Measurements from ENCODE around the gene PSMB7.

The PSMB7 gene

GRCh38 chr9:124329206-124329792 lies 85.9 kb downstream of the PSMB7 start:
- ChIA-PET POLR2A (no interaction called here), CTCF (interaction anchor here (0.9 to 1.1 kb wide), 2 partner anchors 10 to 203 kb away, joined by 3 to 4 read pairs; no protein-coding TSS in a partner anchor)
- DNase-seq (ENCODE audit: extremely low spot score), result no peak
- no peak for TF ChIP-seq CTCF (IDR thresholded peaks at IDR 0.05; ENCODE audit: control extremely low read depth, extremely low read depth, low read depth, missing control alignments)

DNA sequence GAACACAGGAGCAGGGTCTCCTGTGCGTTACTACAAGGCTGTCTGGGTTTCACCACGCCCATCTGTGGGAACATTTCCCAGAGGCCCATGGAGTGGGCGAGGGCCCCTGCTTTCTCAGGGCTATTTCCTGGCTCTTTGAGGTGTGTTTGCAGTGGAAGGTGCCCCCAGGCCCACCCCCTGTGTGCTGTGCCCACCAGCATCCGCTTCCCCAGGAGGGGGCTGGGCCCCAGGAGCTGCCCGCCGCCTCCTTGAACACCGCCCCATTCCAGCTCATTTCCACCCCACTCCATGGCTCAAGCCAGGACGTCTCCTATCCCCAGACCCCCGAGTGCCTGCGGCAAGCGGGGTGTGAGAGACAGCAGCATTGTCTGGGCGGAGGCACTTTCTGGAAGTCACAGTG lies 87.0 kb downstream of the PSMB7 start:
- CTCF ChIA-PET, result interaction anchor here (1.1 kb wide), 1 partner anchor 9 kb away, joined by 3 read pairs; no protein-coding TSS in a partner anchor
- no peak for DNase-seq (ENCODE audit: extremely low spot score)
- TF ChIP-seq CTCF (IDR thresholded peaks at IDR 0.05; ENCODE audit: control extremely low read depth, extremely low read depth, low read depth, missing control alignments), result no peak
- POLR2A ChIA-PET, result no interaction called here

GRCh38 chr9:124327491-124327890 lies 87.8 kb downstream of the PSMB7 start:
- DNase-seq (ENCODE audit: extremely low spot score), result no peak
- POLR2A ChIA-PET, result no interaction called here
- TF ChIP-seq CTCF (IDR thresholded peaks at IDR 0.05; ENCODE audit: control extremely low read depth, extremely low read depth, low read depth, missing control alignments), result no peak
- CTCF ChIA-PET, result interaction anchor here (1.0 to 1.1 kb wide), 2 partner anchors 10 to 14 kb away, joined by 3 read pairs; no protein-coding TSS in a partner anchor

GRCh38 chr9:124326378-124326777 lies 88.9 kb downstream of the PSMB7 start:
- no peak for DNase-seq (ENCODE audit: extremely low spot score)
- ChIA-PET CTCF (interaction anchor here (2.8 kb wide), 1 partner anchor 200 kb away, joined by 12 read pairs; no protein-coding TSS in a partner anchor), POLR2A (no interaction called here)
- TF ChIP-seq CTCF (IDR thresholded peaks at IDR 0.05; ENCODE audit: control extremely low read depth, extremely low read depth, low read depth, missing control alignments), result no peak

DNA sequence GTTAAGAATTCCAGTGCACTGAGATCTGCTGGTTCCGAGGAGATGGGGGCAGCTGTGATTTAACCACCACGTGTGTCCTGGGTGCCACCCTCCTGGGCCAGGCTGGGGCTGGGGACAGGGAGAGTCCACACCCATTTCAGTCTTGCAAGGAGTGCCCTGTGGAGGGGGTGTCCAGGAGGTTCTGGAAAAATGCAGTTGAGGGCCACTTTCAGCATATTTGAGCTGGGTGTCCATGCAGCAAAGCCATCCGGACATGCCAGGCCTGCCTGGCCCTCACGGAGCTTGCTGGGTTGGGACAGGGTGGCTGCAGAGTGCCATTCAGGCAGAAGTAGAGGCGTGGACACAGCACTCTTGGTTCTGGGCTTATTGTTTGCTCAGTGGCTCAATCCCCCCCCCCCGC lies 89.4 kb downstream of the PSMB7 start:
- POLR2A ChIA-PET, result no interaction called here
- CTCF ChIA-PET, result interaction anchor here (1.3 to 2.8 kb wide), 2 partner anchors 199 to 203 kb away, joined by 3 to 12 read pairs; no protein-coding TSS in a partner anchor
- no peak for TF ChIP-seq CTCF (IDR thresholded peaks at IDR 0.05; ENCODE audit: control extremely low read depth, extremely low read depth, low read depth, missing control alignments)
- DNase-seq (ENCODE audit: extremely low spot score), result no peak

- no peak for DNase-seq (ENCODE audit: extremely low spot score)
- TF ChIP-seq CTCF (IDR thresholded peaks at IDR 0.05; ENCODE audit: control extremely low read depth, extremely low read depth, low read depth, missing control alignments), result no peak
- POLR2A ChIA-PET, result no interaction called here
- CTCF ChIA-PET, result interaction anchor here (2.8 kb wide), 1 partner anchor 198 kb away, joined by 12 read pairs; no protein-coding TSS in a partner anchor
These were observed 91.3 kb downstream of the PSMB7 start for GRCh38 chr9:124323904-124324303.

All from GM10248 (cell line).